C4-2B (cell line): Measurements from ENCODE around the gene RSL24D1.

ENCODE experiments used
- H3K27ac ChIP-seq: fragments of 450-650 bp; 2 replicates; pipeline ENCODE4 v1.5.1; 2017
- ZFX ChIP-seq: fragments of 450-650 bp; IDR thresholded peaks from 2 replicates; pipeline ENCODE4 v1.6.1; 2017
- TF ChIP-seq, protein P1 (sequence below): fragments of 450-650 bp; conservative IDR thresholded peaks from 2 replicates; pipeline ENCODE4 v1.5.1; 2017; ENCODE audit warnings: mild to moderate bottlenecking

Gene RSL24D1

DNA sequence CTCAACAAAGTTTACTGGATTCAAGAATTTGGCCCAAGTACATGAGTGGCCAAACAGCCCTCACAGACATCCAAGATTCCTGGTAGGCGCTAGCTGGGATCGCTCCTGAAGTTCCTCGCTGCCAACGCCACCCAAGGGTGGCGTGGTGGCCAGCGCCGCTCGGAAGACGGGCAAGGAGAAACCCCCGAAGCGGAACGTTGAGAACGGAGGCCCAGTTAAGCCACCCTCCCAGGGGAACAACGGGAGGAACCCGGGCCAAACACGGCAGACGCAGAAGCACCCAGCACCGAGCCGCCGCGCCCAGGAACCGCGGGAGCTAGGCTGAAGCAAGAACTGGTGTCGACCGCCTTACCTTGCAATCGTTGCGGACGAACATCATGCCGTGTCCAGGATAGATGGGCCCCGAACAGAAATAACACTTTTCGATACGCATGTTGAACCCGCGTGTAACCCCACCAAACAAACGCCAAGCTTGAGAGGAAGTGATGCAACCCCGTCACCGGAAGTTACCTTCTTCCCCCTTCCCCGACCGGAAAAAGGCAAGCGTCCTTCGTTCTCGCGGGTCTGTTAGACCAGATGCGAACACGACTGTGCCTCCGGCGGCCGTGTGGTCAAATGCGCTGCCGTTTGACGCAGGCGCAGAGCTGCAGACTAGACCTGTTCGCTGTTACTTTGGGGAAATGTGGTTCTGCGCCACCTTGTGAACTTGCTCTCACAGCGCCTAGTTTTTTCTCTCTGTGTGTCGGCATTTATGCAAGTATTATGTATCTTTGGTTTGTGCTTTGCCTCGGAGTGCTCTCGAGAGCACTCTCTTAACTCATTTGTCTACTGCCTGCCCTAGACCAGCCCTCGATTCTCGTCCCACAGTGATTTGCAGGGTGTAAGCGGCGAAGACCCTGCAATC, at the start of gene RSL24D1:
Gene RSL24D1, minus strand, starts transcription at position 484 of the 904 bp plus-strand sequence. Its CDS starts 51 bp downstream, at position 433.
- peak within 1 kb of the TSS; percentile 92 for H3K27ac ChIP-seq

DNA sequence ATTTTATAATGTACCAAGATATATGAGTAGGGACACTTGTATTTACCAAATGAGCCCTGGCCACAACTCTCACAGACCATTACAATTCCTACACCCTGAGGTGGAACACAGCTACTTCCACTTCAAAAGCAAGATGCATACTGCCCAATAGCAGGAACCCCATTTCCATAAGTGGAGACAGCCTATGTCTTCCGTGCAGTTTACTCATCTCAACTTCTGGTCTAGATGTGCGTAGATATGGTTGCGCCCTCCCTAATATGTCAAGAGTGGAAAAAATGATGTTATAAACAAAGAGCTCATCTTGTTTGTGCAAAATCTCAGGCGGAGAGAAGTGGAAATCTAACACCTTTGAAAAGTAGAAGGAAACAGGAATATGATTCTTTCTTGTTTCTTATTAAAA, 48.3 kb upstream of the RSL24D1 start:
- TF ChIP-seq, protein P1, sequence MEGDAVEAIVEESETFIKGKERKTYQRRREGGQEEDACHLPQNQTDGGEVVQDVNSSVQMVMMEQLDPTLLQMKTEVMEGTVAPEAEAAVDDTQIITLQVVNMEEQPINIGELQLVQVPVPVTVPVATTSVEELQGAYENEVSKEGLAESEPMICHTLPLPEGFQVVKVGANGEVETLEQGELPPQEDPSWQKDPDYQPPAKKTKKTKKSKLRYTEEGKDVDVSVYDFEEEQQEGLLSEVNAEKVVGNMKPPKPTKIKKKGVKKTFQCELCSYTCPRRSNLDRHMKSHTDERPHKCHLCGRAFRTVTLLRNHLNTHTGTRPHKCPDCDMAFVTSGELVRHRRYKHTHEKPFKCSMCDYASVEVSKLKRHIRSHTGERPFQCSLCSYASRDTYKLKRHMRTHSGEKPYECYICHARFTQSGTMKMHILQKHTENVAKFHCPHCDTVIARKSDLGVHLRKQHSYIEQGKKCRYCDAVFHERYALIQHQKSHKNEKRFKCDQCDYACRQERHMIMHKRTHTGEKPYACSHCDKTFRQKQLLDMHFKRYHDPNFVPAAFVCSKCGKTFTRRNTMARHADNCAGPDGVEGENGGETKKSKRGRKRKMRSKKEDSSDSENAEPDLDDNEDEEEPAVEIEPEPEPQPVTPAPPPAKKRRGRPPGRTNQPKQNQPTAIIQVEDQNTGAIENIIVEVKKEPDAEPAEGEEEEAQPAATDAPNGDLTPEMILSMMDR: no peak
- TF ChIP-seq ZFX: no peak
- no peak overlapping the region for H3K27ac ChIP-seq

More for the DNA sequence above, at the start of gene RSL24D1:
- TF ChIP-seq ZFX: no peak
- TF ChIP-seq, protein P1: peak; percentile 78

DNA sequence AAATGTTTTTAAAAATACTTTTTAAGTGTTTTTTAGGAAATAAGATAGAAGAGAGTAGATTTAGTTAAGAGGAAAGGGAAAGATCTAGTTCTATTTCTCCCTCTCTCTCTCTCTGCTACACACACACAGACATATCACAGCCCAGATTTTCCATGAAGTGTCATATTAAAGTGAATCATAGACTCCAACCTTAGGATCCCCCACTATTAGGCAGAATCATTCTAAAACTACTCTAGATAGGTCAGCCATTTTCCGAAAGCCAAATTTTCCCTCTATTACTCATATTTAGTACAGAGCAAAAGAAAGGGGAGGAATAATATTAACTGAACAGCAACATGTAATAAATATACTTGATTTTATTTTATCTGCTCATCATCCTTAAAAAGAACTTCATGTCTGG, 45.1 kb upstream of the RSL24D1 start:
- TF ChIP-seq ZFX: no peak
- TF ChIP-seq, protein P1: no peak
- no peak overlapping the region for H3K27ac ChIP-seq

DNA sequence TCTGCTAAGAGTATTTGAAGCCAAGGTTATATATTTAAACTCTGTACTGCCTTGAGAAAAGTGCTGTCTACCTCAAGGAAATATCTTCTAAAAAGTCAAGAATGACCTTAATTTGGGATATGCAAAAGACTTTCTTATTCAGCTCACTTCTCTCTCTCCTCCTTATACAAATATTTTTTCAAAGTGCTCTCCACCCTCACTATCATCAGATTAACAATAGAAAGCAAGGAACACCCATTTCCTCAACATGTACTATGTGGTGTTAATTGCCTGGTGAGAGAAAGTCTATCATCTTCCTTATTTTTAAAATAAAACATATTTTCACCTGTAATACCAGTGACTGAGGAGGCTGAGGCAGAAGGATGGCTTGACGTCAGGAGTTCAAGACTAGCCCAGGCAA, 44.4 kb upstream of the RSL24D1 start:
- no peak overlapping the region for H3K27ac ChIP-seq
- TF ChIP-seq, protein P1: no peak
- no peak for TF ChIP-seq ZFX

DNA sequence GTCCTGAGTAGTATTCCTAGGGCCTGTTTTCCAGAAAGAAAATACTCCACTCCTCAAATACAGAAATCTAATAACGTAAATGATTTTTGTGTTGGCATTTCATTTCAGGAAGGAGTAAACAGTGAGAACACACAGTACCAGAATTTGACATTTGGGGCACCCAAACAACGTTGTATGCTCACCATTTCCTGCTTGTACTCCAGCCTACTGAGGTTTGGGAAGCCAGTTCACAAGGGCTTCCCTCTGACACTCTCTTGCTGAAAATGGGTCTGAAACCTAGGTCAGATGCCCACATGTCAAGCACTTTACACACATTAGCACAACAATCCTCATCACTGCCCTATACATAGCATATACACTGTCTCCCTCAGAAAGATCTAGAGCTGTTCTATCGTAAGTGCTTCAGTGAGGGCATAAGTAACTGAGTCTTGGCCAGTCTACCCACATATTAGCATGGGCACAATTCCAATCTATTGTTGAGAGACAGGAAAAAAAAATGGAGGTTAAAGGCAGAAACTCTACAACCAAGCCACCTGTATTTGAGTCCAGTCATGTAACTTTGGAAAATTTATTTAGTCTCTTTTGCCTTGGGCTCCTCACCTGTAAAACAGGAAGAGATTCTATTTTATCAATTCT, 43.5 kb upstream of the RSL24D1 start:
- TF ChIP-seq, protein P1: no peak
- no peak for TF ChIP-seq ZFX

DNA sequence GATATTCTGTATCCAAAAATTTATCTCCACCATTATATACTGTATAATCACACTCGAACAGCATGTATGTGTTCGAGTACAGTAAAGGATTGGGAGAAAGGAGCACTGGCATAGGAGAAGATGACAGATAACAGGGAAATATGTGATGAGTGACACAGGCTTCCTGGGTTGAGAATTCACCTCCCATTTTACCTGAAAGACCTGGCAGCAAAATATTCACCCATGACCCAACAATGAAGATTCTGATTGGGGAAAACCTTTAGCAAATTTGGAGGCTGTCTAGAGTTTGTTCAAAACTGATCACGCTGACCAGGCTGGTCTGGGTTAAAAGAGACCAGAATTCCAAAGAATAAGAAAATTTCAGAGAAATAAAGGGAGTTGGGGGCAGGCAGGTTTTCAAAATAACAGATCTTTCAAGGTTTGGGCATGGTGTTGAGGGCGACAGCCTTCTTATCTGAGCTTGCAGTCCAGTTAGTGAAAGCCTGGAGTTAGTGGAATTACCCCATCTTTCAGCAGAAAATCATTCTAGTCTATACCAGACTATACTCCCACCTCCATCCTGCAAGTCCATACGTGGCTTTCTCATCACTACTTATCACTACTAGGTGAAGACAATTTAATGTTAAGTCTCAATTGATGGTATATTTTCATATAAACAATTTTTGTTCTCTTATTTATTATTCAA, 42.8 kb upstream of the RSL24D1 start:
- no peak for TF ChIP-seq ZFX
- TF ChIP-seq, protein P1: no peak
- H3K27ac ChIP-seq: no peak overlapping the region

More for the DNA sequence above, 43.5 kb upstream of the RSL24D1 start:
- H3K27ac ChIP-seq: no peak overlapping the region

DNA sequence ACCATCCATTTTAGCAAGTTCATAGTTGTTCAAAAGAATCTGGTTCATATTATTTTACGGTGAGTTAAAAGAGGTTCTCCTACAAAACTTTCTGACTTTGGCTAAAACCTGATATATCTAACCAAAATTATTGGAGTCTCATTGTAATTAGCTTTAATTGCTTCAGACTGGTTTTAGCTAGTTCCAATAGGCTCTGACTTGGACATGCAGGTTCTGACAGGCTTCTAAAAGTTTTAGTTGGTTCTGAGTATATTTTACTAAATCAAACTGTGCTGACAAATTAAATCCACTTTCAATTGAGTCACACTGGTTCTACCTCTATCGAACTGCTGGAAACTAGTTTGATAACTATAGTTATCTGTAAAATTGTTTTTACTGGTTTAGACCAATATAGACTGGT, 42.1 kb upstream of the RSL24D1 start:
- H3K27ac ChIP-seq: no peak overlapping the region
- TF ChIP-seq ZFX: no peak
- TF ChIP-seq, protein P1: no peak
